Astrocyte of the spinal cord (primary cell): ENCODE data around the gene SLC38A5.

Experiments
- DNase-seq: peaks from one replicate; pipeline ENCODE4 v3.0.0; 2011; ENCODE audit warnings: low read depth, low spot score
- H3K4me3 ChIP-seq: 2 replicates; pipeline ENCODE4 v1.5.1; 2011; ENCODE audit warnings: low read depth, mild to moderate bottlenecking, low read length, moderate library complexity
- in situ Hi-C: cut with HindIII; loops from 2 replicates; pipeline ENCODE4 v1.10.0; 2017; ENCODE audit warnings: low sequenced_read_pairs
- TF ChIP-seq, protein P1 (sequence below): IDR thresholded peaks from 2 replicates; pipeline ENCODE4 v1.5.1; 2012; ENCODE audit warnings: low read depth, mild to moderate bottlenecking, low read length, inconsistent platforms

Gene SLC38A5

GRCh38 chrX:48489296-48489695 lies 19.2 kb upstream of the SLC38A5 start:
- no peak for DNase-seq
- no peak overlapping the region for H3K4me3 ChIP-seq
- TF ChIP-seq, protein P1, sequence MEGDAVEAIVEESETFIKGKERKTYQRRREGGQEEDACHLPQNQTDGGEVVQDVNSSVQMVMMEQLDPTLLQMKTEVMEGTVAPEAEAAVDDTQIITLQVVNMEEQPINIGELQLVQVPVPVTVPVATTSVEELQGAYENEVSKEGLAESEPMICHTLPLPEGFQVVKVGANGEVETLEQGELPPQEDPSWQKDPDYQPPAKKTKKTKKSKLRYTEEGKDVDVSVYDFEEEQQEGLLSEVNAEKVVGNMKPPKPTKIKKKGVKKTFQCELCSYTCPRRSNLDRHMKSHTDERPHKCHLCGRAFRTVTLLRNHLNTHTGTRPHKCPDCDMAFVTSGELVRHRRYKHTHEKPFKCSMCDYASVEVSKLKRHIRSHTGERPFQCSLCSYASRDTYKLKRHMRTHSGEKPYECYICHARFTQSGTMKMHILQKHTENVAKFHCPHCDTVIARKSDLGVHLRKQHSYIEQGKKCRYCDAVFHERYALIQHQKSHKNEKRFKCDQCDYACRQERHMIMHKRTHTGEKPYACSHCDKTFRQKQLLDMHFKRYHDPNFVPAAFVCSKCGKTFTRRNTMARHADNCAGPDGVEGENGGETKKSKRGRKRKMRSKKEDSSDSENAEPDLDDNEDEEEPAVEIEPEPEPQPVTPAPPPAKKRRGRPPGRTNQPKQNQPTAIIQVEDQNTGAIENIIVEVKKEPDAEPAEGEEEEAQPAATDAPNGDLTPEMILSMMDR, result no peak
- in situ Hi-C loops, result no loop called here

DNA sequence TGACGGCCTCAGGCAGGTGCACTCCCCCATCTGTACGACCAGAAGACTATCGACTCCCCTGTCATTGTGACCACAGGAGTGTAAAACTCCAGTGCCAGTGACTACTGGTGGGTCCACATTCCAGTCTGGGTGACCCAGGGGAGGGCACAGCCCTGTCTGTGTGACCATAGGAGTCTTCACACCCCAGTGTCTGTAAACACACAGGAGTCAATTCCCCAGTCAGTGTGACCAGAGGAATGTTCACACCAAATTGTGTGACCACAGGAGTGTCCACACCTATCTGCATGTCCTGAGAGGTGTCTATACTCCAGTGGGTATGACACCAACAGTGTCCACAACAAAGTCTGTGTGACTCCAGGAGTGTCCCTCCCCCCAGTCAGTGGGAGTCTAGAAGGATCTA lies 18.0 kb upstream of the SLC38A5 start:
- DNase-seq, result no peak
- TF ChIP-seq, protein P1, result no peak
- no peak overlapping the region for H3K4me3 ChIP-seq
- in situ Hi-C loops, result no loop called here

DNA sequence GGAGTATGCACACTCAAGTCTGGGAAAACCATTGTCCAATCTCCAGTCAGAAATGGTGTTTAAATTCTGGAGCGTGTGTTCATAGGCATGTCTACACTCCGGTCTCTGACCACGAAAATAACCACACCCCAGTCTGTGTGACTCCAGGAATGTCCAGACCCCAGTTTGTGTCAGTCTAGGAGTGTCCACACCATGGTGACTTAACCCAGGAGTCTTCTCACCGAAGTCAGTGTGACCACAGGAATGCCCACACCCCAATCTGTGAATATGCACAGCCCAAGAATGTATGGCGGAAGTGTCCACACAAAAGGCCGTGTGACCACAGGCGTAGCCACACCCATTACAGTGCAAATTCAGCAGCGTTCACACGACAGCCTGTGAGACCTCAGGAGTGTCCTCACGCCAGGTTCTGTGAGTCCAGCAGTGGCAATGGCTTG lies 17.3 kb upstream of the SLC38A5 start:
- no peak overlapping the region for H3K4me3 ChIP-seq
- in situ Hi-C loops, result no loop called here
- TF ChIP-seq, protein P1, result no peak
- DNase-seq, result peak; percentile 94

- no peak overlapping the region for H3K4me3 ChIP-seq
- in situ Hi-C loops, result no loop called here
- no peak for DNase-seq
- TF ChIP-seq, protein P1, result no peak
Measured at GRCh38 chrX:48482526-48482925, 12.5 kb upstream of the SLC38A5 start.

GRCh38 chrX:48480583-48480982 lies 10.5 kb upstream of the SLC38A5 start:
- no peak for DNase-seq
- in situ Hi-C loops, result no loop called here
- TF ChIP-seq, protein P1, result no peak

GRCh38 chrX:48480142-48480541 lies 10.1 kb upstream of the SLC38A5 start:
- in situ Hi-C loops, result no loop called here
- H3K4me3 ChIP-seq, result no peak overlapping the region
- TF ChIP-seq, protein P1, result no peak
- DNase-seq, result no peak

More at GRCh38 chrX:48480583-48480982, 10.5 kb upstream of the SLC38A5 start:
- no peak overlapping the region for H3K4me3 ChIP-seq

DNA sequence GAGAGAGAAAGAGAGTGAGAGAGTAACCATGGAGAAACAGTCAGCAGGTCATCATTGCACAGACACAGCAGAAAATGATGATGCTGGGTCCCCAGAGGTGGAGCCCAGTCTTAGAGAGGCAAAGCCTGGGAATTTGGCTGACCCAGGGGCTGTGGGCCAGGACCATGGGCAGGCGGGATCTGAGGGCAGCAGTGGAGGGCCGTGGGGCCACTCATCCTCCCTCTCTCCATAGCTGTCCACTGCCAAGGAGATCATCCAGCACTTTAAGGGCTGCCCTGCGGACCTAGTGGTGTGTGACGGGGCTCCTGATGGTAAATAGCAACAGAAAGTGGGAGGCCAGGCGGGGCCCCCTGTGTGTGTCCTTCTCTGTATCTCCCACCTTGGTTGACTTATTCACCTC lies 8.7 kb upstream of the SLC38A5 start:
- in situ Hi-C loops, result no loop called here
- H3K4me3 ChIP-seq, result no peak overlapping the region
- no peak for DNase-seq
- TF ChIP-seq, protein P1, result no peak
